HEK293T (cell line): Measurements from ENCODE around the gene POLDIP3.
"Not testable (repeated sequence)": the region's sequence is repeated elsewhere in the genome, so short reads cannot be mapped to it uniquely, and the experiment has no call there.

Experiments used
- BHLHE40 ChIP-seq: fragments of 450-650 bp; IDR thresholded peaks from 2 replicates; pipeline ENCODE4 v1.6.1; 2016; ENCODE audit warnings: mild to moderate bottlenecking, moderate library complexity, borderline replicate concordance
- FOXA1 ChIP-seq: fragments of 450-650 bp; IDR thresholded peaks from 2 replicates; pipeline ENCODE4 v1.6.1; 2016; ENCODE audit warnings: mild to moderate bottlenecking
- FOXK2 ChIP-seq: fragments of 450-650 bp; IDR thresholded peaks from 2 replicates; pipeline ENCODE4 v1.6.1; 2016; ENCODE audit warnings: mild to moderate bottlenecking
- FOXM1 ChIP-seq: fragments of 450-650 bp; IDR thresholded peaks from 2 replicates; pipeline ENCODE4 v1.6.1; 2017; ENCODE audit warnings: mild to moderate bottlenecking, borderline replicate concordance
- HDGF ChIP-seq: fragments of 450-650 bp; IDR thresholded peaks from 2 replicates; pipeline ENCODE4 v1.6.1; 2017; ENCODE audit warnings: antibody characterized with exemption, borderline replicate concordance
- L3MBTL2 ChIP-seq: fragments of 450-650 bp; conservative IDR thresholded peaks from 2 replicates; pipeline ENCODE4 v1.6.1; 2016; ENCODE audit warnings: mild to moderate bottlenecking
- SP1 ChIP-seq: fragments of 450-650 bp; IDR thresholded peaks from 2 replicates; pipeline ENCODE4 v1.6.1; 2017
- SUZ12 ChIP-seq: fragments of 450-650 bp; IDR thresholded peaks from 2 replicates; pipeline ENCODE4 v1.6.1; 2016; ENCODE audit warnings: mild to moderate bottlenecking
- TARDBP ChIP-seq: fragments of 450-650 bp; IDR thresholded peaks from 2 replicates; pipeline ENCODE4 v1.6.1; 2016
- TF ChIP-seq, protein P1 (sequence below): fragments of 450-650 bp; IDR thresholded peaks from 2 replicates; pipeline ENCODE4 v1.6.1; 2016

GRCh38 chr22:42581194-42581761, 33.4 kb downstream of the POLDIP3 start:
- TF ChIP-seq BHLHE40, SP1, FOXK2, HDGF, FOXM1, FOXA1, TARDBP, SUZ12: not testable (repeated sequence)
- TF ChIP-seq, protein P1, sequence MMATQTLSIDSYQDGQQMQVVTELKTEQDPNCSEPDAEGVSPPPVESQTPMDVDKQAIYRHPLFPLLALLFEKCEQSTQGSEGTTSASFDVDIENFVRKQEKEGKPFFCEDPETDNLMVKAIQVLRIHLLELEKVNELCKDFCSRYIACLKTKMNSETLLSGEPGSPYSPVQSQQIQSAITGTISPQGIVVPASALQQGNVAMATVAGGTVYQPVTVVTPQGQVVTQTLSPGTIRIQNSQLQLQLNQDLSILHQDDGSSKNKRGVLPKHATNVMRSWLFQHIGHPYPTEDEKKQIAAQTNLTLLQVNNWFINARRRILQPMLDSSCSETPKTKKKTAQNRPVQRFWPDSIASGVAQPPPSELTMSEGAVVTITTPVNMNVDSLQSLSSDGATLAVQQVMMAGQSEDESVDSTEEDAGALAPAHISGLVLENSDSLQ, result not testable (repeated sequence)
- TF ChIP-seq L3MBTL2, result 0 out of 2 replicates have a peak, but pooled peaks have one; percentile 11
